DMS114 treated with DMSO at 0.1 percent for 48 hours (cell line): Measurements from ENCODE around the gene MCAM.

Experiments
- DNase-seq: peaks from one replicate; lab custom pipeline; 2025; ENCODE audit not compliant: unreplicated experiment; lab: John Stamatoyannopoulos, UW

MCAM gene

GRCh38 chr11:119266517-119267255 is 50.2 kb downstream of the MCAM start:
- no peak for DNase-seq

DNA sequence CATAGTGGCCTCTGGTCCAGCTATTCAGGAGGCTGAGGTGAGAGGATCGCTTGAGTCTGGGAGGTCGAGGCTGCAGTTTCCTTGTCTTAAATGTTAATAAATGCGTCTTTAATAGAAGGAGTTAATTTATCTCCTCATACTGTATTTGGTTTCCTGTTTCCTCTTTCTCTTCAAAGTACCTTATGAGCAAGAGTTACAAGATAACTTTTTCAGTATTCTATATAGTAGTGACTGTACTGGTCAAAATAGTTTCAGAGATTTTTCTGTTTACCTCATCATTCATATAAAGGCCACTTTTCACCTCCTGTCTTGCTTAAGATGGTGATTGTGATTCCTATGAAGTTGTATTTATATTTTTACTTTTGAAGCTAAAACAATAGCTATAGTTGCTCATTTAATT is 50.9 kb downstream of the MCAM start:
- DNase-seq, result no peak

- DNase-seq, result no peak
Observed at GRCh38 chr11:119263352-119263940, 53.5 kb downstream of the MCAM start.

- no peak for DNase-seq
Observed at GRCh38 chr11:119262668-119263351, 54.1 kb downstream of the MCAM start.

DNA sequence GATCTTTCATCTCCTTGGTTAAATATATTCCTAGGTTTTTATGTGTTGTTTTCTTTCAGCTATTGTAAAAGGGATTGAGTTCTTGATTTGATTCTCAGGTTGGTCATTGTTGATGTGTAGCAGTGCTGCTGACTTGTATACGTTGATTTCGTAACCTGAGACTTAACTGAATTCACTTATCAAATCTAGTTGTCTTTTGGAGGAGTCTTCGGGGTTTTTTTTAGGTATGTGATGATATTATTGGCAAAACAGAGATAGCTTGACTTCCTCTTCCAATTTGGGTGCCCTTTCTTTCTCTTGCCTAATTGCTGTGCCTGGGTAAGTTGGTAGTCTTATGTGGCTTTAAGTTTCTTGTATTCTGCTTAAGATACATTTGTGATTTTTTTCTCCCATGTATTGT is 57.9 kb downstream of the MCAM start:
- DNase-seq, result no peak
